ENCODE data around the gene SDC1.
"Not testable (repeated sequence)": the region's sequence is repeated elsewhere in the genome, so short reads cannot be mapped to it uniquely, and the experiment has no call there.

Gene SDC1

GRCh38 chr2:20195431-20196033 lies 29.4 kb downstream of the SDC1 start:
- no peak for DNase-seq

GRCh38 chr2:20195016-20195411 lies 29.9 kb downstream of the SDC1 start:
- not testable (repeated sequence) for DNase-seq

- no peak for DNase-seq
Observed at GRCh38 chr2:20194097-20195015, 30.6 kb downstream of the SDC1 start.

DNA sequence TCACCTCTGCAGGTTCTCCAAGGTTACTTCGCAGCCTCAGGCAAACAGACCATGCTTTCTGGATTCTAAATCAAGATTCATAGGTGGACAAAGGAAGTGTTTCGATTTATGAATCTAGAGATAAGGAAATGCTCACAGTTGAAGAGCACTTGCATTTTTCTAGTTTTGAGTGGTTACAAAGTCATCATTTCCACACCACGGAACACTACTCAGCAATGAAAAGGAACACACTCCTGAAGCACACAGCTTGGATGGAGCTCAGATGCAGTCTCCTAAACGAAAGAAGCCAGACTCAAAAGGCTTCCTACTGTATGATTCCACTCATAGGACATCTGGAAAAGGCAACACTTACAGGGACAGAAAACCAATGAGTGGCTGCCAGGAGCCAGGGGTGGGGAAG lies 31.7 kb downstream of the SDC1 start:
- no peak for DNase-seq

DNA sequence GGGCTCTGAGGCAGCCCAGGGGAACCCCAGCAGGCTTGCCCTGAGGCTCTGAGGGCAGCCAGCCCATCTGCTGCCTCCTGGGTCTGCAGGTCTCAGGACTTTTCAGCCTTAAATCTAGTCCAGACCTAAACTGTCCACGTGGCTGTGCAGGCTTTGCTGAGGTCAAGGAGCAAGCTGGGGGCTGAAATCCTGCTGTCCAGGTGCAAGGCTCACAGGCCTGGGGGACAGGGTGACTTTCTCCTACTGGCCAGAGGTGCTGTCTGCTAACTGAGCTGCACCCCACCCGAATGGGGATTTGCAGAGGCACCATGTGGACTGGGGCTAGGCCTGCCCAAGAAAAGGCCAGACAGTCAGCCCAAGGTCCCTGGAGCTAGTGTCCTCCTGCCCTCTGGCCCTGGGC lies 32.1 kb downstream of the SDC1 start:
- DNase-seq = no peak

- no peak for DNase-seq
Observed at GRCh38 chr2:20191714-20192569, 33.0 kb downstream of the SDC1 start.

- peak in 1 of 2 experiments; percentile 20 for DNase-seq
Observed at GRCh38 chr2:20190876-20191713, 33.8 kb downstream of the SDC1 start.

DNA sequence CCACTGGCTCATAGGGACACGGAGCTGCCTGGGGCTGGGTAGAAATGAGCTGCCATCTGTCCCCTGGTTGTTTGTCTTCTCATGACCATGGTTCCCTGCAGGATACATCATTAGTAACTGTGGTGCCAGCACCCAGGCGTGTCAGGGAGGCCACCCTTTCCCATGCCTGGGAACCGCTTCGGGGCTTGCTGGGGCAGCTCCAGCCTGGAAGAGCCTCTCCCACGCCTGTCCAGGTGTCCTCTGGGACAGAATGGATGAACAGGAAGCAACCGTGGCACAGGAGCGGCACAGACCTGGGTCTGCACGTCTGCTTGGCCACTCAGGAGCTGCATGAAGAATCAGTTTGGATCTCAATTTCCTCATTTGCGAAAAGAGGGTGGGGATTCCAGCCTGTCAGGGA lies 34.8 kb downstream of the SDC1 start:
- DNase-seq = no peak

DNA sequence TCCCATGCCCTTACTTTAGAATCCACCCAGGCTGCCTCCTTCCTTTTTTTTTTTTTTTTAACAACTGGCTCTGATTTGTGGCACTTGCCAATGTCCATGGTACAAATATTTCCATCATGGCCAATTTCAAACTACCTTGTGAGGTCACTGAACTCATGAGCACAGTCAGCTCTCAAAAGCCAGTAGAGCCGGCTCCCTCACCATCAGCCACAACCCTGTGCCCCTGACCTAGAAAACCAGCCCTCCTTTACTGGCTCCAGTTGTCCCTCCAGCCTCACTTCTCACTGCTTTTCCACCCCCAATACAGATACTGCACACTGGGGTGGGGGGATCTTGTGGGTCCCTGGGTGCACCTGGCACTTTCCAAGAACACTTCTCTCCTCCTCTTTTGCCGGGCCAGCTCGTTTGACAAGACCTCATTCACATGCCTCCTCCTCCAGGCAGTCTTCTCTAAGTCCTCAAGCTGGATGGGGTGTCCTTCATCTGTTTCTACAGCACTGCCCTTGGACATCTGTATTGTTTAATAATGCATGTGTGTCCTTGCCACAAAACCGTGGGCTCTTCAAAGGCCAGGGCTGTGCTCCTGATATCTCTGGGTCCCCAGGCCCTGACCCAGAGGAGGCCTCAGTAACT lies 35.5 kb downstream of the SDC1 start:
- DNase-seq = no peak

DNA sequence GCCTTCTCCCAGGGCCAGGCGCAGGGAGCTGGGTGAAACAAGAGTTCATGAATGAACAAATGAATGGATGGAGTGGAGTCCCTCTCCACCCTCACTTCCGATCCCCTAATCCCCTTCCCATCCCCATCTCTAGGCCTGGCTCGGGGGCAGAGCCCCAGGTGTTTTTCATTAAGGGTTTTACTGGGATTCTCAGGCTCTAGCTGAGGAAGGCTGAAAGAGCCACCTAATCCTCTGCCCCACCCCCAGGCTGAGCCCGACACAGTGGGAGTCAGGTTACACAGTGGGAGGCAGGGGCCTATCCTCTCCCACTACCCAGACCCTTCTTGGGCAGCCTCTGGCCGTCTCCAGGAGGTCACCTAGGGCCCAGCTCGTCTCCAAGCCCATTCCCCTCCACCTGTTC lies 36.1 kb downstream of the SDC1 start:
- DNase-seq = peak in 1 of 2 experiments; percentile 16

GRCh38 chr2:20188201-20188600 lies 36.7 kb downstream of the SDC1 start:
- DNase-seq = no peak

- no peak for DNase-seq
Observed at GRCh38 chr2:20187331-20187730, 37.6 kb downstream of the SDC1 start.

- no peak for DNase-seq
Observed at GRCh38 chr2:20186855-20187187, 38.1 kb downstream of the SDC1 start.

GRCh38 chr2:20186078-20186854 lies 38.7 kb downstream of the SDC1 start:
- DNase-seq = no peak

DNA sequence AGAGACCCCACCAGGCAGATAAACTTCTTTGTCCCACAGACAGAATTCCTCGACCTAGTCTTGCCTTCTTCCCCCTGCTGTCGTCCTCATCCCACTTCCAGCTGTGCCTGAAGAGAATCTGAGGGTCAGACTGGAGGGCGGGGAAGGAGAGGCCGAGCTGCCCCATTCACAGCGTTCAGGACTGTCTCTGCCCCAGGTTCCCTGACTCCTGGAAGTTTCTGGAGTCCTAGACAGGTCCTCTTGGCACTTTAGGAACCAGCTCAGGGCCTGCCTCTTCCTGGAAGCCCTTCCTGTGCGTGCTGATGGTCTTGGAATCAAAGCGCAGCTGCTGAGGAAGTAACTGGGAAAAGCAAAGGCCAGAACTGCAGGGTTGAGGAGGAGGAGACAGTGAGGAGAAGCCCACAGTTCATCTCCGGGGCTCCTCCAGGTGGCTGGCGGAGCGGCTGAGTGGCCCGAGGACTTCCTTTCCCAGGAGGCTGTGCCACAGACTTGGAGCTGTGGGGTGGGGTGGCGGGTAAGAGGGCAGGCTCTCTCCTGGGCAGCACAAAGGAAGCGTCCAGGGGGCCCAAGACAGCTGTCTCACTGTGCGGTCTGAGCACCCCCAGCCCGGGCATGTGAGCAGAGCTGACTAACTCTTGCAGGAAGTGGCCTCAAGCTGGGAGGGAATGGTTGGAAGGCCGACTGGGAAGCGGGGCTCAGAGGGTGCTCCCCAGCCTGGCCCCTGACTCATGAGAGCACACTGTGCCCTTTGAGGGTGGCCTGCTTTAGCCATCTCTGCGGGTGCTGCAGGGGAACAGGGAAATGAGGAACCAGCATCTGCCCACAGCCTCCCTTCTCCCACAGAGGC lies 39.5 kb downstream of the SDC1 start:
- no peak for DNase-seq

DNA sequence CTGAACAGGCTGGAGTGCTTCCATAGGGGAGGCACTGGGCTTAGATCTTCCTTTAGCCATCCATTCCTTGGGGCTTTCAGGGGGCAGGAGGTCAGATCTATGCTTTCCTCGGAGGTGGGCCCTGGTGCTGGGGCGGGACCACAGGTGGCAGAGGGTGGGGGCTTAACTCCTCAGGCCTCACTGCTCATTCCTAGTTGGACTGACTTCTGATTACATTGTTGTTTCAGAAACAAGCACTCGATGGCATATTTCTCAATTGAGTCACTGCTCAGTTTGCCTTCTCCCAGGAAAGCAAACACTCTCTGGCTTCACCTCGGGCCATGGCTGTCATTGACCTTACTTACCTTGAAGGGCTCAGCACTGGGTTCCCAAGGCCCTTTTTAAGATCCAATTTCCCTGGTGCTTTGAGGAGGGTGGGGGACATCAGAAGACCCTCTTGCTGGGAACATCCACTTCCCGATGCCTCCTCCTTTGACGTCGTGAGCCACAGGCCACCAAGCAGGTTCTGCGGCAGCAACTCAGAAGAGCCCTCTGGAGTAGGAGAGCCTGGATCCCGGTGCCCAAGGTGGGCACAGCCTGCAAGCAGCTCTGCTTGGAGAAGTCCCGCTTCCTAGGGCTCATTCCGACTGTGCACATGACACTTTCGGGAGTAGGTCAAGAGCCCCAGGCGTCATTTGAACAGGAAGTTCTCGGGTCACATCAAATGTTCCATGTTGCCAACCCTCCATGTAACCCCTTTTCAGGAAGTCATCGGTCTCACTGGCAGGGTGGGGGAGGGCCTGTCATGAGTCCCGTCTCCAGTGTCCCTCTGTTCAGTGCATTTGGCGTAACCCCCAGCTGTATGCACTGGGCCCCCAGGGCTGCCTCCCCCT lies 40.6 kb downstream of the SDC1 start:
- no peak for DNase-seq

DNA sequence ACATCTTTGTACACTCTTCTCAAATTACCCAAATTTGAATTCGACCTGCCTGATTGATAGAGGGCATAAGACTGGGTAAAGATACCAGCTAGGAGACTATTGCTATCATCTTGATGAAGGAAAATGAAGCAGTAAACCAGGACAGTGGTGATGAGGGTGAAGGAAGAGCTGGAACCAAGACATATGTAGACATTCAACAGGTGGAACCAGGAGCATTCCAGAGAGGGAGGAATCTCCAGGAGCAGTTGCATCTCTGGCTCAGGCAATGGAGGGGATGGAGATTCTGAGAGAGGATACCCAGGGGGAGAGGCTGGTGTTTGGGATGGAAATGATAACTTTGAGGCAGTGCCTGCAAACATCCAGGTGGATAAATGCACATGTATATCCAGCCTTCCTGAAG lies 41.6 kb downstream of the SDC1 start:
- DNase-seq = no peak

DNA sequence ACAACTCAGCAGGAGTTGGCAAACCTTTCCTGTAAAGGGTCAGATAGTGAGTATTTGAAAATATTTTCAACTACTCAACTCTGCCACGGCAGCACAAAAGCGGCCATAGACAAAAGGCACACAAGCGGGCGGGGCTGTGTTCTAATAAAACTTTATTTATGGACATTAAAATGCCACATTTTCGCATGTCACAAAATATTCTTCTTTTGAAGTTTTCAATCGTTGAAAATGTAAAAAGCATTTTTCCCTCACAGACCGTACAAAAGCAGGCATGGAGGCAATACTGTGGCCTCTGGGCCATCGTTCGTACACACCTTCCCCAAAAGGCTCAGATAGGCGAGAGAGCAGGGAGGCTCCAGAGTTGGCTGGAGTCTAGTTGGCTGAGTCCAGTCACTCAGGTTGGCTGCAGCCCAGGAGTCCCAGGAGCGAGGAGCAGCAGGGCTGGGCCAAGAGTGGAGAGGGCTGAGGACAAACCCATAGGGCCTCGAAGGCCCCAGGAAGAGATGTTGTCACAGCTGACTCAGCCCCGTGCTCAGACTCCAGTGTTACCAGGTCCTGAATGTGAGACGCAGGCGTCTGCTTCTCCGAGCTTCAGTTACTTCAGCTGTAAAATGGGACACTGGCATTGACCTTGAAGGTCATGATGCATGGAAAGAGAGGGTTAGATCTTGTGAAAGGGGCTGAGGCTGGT lies 42.5 kb downstream of the SDC1 start:
- no peak for DNase-seq

DNA sequence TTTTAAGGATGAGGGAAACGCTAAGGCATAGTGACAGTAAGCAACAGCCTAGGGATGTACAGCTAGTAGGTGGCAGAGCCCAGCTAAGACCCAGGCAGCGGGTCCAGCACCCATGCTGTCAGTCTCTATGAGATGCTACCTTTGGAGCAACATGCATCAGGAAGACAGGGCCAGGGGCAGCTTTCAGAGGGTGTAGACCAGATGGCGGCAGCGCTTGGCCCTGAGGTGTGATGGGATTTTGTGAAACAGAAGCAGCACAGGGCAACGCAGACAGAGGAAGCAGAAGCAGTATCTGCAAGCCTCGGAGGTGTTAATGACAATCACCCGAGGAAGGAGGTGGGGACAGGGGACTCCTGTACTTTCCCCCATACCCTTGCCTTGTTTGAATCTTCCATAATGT lies 43.2 kb downstream of the SDC1 start:
- no peak for DNase-seq
